Right ventricle myocardium inferior (tissue), 1 donor: ENCODE data around the gene PROC. TPM values are rescaled to one million over a fixed set of nuclear protein-coding genes. Genes with fewer than 3 reads are reported as not detected.
"Not testable (repeated sequence)": the region's sequence is repeated elsewhere in the genome, so short reads cannot be mapped to it uniquely, and the experiment has no call there.

Experiments used
- ATAC-seq: fragments of 200-7000 bp; cut with Tn5 transposase; one replicate; pipeline ENCODE4 v1.9.1; 2020; ENCODE audit warnings: mild to moderate bottlenecking, moderate library complexity
- DNase-seq: peaks from one replicate; pipeline ENCODE4 v3.0.0; 2021; ENCODE audit errors: missing footprints
- intact Hi-C: fragments of 100-400 bp; cut with DNase I; formaldehyde crosslinking; loops from one replicate; pipeline ENCODE4 v1.11.0; 2022
- total RNA-seq: library from RNA; stranded (reverse); fragmentation: NEBNext Ultra II Directional; extraction: Animal tissue kit (Norgen Biotek cat#: 25700); gene quantifications from one replicate; pipeline ENCODE4 v1.2.1, GENCODE V29; 2021
- donor health status: DM: no; HTN: yes; CAD: no; lungs with severe emphysema.

Gene PROC
- total RNA-seq, 1 donor from 2014 or later: not detected

- intact Hi-C loops: no loop called here
- ATAC-seq (no peak), DNase-seq (no peak)
Observed at GRCh38 chr2:127392133-127392827, 25.9 kb upstream of the PROC start.

- ATAC-seq (no peak), DNase-seq (no peak)
- intact Hi-C loops: no loop called here
Observed at GRCh38 chr2:127392828-127393578, 25.2 kb upstream of the PROC start.

GRCh38 chr2:127394492-127394891, 23.7 kb upstream of the PROC start:
- ATAC-seq (no peak), DNase-seq (no peak)
- intact Hi-C loops: no loop called here

- no peak for DNase-seq
- ATAC-seq: peak; percentile 34
- intact Hi-C loops: no loop called here
Observed at GRCh38 chr2:127397568-127398238, 20.5 kb upstream of the PROC start.

GRCh38 chr2:127398239-127398590, 20.0 kb upstream of the PROC start:
- DNase-seq (peak; percentile 87), ATAC-seq (peak; percentile 86)
- intact Hi-C loops: no loop called here

GRCh38 chr2:127400533-127400896, 17.7 kb upstream of the PROC start:
- intact Hi-C loops: no loop called here
- DNase-seq (no peak), ATAC-seq (no peak)

- intact Hi-C loops: no loop called here
- ATAC-seq (no peak), DNase-seq (no peak)
Observed at GRCh38 chr2:127400897-127401756, 17.1 kb upstream of the PROC start.

GRCh38 chr2:127401757-127402695, 16.2 kb upstream of the PROC start:
- ATAC-seq: no peak
- DNase-seq: no peak
- intact Hi-C loops: no loop called here

GRCh38 chr2:127403460-127403859, 14.8 kb upstream of the PROC start:
- DNase-seq (no peak), ATAC-seq (no peak)
- intact Hi-C loops: no loop called here

- no peak for DNase-seq
- intact Hi-C loops: no loop called here
Observed at GRCh38 chr2:127404466-127405254, 13.6 kb upstream of the PROC start.

GRCh38 chr2:127405255-127405610, 13.0 kb upstream of the PROC start:
- intact Hi-C loops: no loop called here
- no peak for DNase-seq
- no peak for ATAC-seq

More at GRCh38 chr2:127404466-127405254, 13.6 kb upstream of the PROC start:
- no peak for ATAC-seq

GRCh38 chr2:127406454-127406853, 11.8 kb upstream of the PROC start:
- no peak for DNase-seq
- ATAC-seq: no peak
- intact Hi-C loops: no loop called here

GRCh38 chr2:127407091-127407490, 11.1 kb upstream of the PROC start:
- DNase-seq (no peak), ATAC-seq (no peak)
- intact Hi-C loops: no loop called here

- ATAC-seq (peak; percentile 16), DNase-seq (no peak)
- intact Hi-C loops: no loop called here
Observed at GRCh38 chr2:127407661-127408003, 10.6 kb upstream of the PROC start.

- peak; percentile 91 for ATAC-seq
- DNase-seq: peak; percentile 96
- intact Hi-C loops: no loop called here
Observed at GRCh38 chr2:127408004-127408806, 10.0 kb upstream of the PROC start.

- DNase-seq (no peak), ATAC-seq (no peak)
- intact Hi-C loops: no loop called here
Observed at GRCh38 chr2:127408807-127409099, 9.5 kb upstream of the PROC start.

- DNase-seq, intact Hi-C loops, ATAC-seq: not testable (repeated sequence)
Observed at GRCh38 chr2:127409716-127410115, 8.5 kb upstream of the PROC start.
